Measurements from ENCODE around the gene RAB1B. TPM values are rescaled to one million over a fixed set of nuclear protein-coding genes. Genes with fewer than 3 reads are reported as not detected.

RAB1B gene
- total and polyA plus RNA-seq, 2 donors from 2014 or later: 153 to 197 TPM

DNA sequence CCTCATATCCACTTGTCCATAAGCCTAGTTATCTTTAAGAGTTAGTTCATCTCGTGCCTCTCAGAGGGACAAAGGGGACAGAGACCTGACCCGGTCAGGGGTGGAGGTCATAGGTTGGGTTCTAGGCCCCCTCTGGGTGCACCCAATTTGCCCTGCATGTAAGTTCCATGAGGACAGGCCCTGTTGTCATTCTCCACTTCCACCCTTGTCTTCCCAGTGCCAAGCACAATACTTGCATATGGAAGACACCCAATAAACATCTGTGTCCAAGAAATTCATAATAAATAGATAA, 21.8 kb downstream of the RAB1B start:
- Histone ChIP-seq H3K4me3 (ENCODE audit: low read length in 3 of 3) (no peak overlapping the region), H3K36me3 (ENCODE audit: control insufficient read depth in 2 of 3, insufficient read depth in 3 of 3, low read length in 3 of 3) (peaks cover 0 to 9% (median 0%) of the 10 kb centered on the region in 3 donors), H3K27ac (ENCODE audit: low read depth in 2 of 2, low read length in 2 of 2) (no peak overlapping the region), H3K4me1 (ENCODE audit: control insufficient read depth in 2 of 3, insufficient read depth in 2 of 3, low read depth in 1 of 3, low read length in 3 of 3) (peaks cover 0 to 17% (median 13%) of the 10 kb centered on the region in 3 donors), H3K27me3 (ENCODE audit: control insufficient read depth, insufficient read depth, low read length) (peaks cover 16% of the 10 kb centered on the region), H3K9ac (ENCODE audit: low read length in 3 of 3) (no peak overlapping the region), H3K9me3 (ENCODE audit: control insufficient read depth in 2 of 3, insufficient read depth in 1 of 3, low read length in 3 of 3) (no peaks in the 10 kb centered on the region)
- FAIRE-seq: no peak
- intact Hi-C loops (cut with DNase I): no loop called here
- TF ChIP-seq, protein P1, sequence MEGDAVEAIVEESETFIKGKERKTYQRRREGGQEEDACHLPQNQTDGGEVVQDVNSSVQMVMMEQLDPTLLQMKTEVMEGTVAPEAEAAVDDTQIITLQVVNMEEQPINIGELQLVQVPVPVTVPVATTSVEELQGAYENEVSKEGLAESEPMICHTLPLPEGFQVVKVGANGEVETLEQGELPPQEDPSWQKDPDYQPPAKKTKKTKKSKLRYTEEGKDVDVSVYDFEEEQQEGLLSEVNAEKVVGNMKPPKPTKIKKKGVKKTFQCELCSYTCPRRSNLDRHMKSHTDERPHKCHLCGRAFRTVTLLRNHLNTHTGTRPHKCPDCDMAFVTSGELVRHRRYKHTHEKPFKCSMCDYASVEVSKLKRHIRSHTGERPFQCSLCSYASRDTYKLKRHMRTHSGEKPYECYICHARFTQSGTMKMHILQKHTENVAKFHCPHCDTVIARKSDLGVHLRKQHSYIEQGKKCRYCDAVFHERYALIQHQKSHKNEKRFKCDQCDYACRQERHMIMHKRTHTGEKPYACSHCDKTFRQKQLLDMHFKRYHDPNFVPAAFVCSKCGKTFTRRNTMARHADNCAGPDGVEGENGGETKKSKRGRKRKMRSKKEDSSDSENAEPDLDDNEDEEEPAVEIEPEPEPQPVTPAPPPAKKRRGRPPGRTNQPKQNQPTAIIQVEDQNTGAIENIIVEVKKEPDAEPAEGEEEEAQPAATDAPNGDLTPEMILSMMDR (IDR thresholded peaks at IDR 0.05; ENCODE audit: borderline replicate concordance, extremely low read depth, insufficient read depth): no peak
- DNase-seq: peak in 1 of 5 donors; percentile 74

DNA sequence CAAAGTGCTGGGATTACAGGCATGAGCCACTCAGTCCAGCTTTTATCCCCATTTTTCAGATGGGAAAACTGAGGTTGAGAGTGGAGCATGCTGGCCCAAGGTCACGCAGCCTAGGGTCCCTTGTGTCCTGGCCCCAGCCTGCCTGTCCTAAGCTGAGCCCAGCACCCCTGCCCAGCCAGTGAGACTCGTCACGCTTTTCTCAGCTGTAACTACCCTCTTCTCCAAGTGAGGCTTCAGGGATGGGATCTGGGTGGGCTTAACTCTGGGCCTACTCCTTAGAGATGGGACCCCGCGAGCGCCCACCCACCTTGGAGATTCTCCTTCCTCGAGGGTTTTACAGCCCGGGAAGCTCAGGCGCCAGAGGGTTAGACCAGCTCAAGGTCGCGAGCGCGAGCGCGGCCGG, 22.9 kb downstream of the RAB1B start:
- H3K9ac ChIP-seq (ENCODE audit: low read length in 3 of 3): no peak overlapping the region
- H3K27ac ChIP-seq (ENCODE audit: low read depth in 2 of 2, low read length in 2 of 2): no peak overlapping the region
- FAIRE-seq (no peak), DNase-seq (peak in 1 of 5 donors; percentile 78)
- TF ChIP-seq, protein P1 (IDR thresholded peaks at IDR 0.05; ENCODE audit: borderline replicate concordance, extremely low read depth, insufficient read depth): no peak
- intact Hi-C loops (cut with DNase I): no loop called here
- H3K4me1 ChIP-seq (ENCODE audit: control insufficient read depth in 2 of 3, insufficient read depth in 2 of 3, low read depth in 1 of 3, low read length in 3 of 3): peaks cover 0 to 17% (median 13%) of the 10 kb centered on the region in 3 donors
- peaks cover 0 to 4% (median 0%) of the 10 kb centered on the region in 3 donors for H3K36me3 ChIP-seq (ENCODE audit: control insufficient read depth in 2 of 3, insufficient read depth in 3 of 3, low read length in 3 of 3)
- no peaks in the 10 kb centered on the region for H3K9me3 ChIP-seq (ENCODE audit: control insufficient read depth in 2 of 3, insufficient read depth in 1 of 3, low read length in 3 of 3)
- peaks cover 16% of the 10 kb centered on the region for H3K27me3 ChIP-seq (ENCODE audit: control insufficient read depth, insufficient read depth, low read length)
- H3K4me3 ChIP-seq (ENCODE audit: low read length in 3 of 3): no peak overlapping the region

DNA sequence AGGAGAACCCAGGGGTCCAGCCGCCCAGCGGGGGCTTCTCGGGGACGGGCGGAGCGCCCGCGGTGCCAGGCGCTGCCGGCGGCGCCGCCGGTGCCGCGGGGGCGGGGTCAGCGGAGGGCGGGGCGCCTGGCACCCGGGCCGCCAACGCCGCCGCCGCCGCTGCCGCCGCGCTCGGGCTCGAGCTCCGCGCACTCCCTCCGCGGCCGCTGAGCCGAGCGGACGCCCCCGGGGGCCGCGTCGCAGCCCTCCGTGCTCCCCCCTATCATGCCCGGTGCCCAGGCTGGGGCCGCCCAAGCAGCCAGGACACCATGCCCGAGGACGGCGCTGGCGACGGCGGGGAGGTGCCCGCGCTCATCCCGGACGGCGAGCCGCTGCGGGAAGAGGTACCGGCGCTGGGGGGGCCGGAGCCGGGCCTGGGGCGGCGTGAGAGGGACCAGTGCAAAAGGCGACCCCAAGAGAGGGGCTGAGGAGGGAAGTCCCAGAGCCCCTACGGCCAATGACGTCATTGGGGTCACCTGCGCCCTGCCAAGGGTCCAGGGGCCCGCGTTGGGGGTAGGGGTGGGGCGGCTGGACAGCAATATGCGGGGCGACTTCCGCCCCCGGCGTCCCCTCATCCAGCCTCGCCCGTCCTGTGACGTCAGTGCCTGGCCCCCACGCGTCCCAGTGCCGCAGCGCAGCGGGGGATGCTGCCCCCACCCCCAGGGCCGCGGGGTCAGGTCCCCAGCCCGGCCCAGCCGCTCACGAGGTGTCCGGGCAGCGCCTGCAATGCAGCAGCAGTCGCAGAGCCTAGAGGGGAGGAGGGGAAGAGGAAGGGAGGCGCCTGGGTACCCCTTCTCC, 23.5 kb downstream of the RAB1B start, which contains the start of gene TMEM151A:
TSS of gene TMEM151A (plus strand) at position 189 of the 837 bp plus-strand sequence. CDS start at position 309, 120 bp downstream.
- no peak within 1 kb of the TSS for H3K27ac ChIP-seq (ENCODE audit: low read depth in 2 of 2, low read length in 2 of 2)
- TF ChIP-seq, protein P1 (IDR thresholded peaks at IDR 0.05; ENCODE audit: borderline replicate concordance, extremely low read depth, insufficient read depth): no peak
- H3K36me3 ChIP-seq (ENCODE audit: control insufficient read depth in 2 of 3, insufficient read depth in 3 of 3, low read length in 3 of 3): peaks cover 0 to 3% (median 0%) of the 10 kb centered on the region in 3 donors
- FAIRE-seq: no peak
- intact Hi-C loops (cut with DNase I): no loop called here
- peaks cover 0 to 14% (median 13%) of the 10 kb centered on the region in 3 donors for H3K4me1 ChIP-seq (ENCODE audit: control insufficient read depth in 2 of 3, insufficient read depth in 2 of 3, low read depth in 1 of 3, low read length in 3 of 3)
- H3K4me3 ChIP-seq (ENCODE audit: low read length in 3 of 3): no peak within 1 kb of the TSS
- peaks cover 16% of the 10 kb centered on the region for H3K27me3 ChIP-seq (ENCODE audit: control insufficient read depth, insufficient read depth, low read length)
- no peak within 1 kb of the TSS for H3K9ac ChIP-seq (ENCODE audit: low read length in 3 of 3)
- H3K9me3 ChIP-seq (ENCODE audit: control insufficient read depth in 2 of 3, insufficient read depth in 1 of 3, low read length in 3 of 3): no peaks in the 10 kb centered on the region
- peak in 2 of 5 donors; percentile 62 to 73 for DNase-seq

Data from kidney (tissue), 14 donors.